Stimulated activated CD8-positive, alpha-beta memory T cell treated with anti-CD3 and anti-CD28 coated beads, Interleukin-7, amount 100 ng/mL, for 4 hours (primary cell): ENCODE results near the gene ATG16L2.
"Not testable (repeated sequence)": the region's sequence is repeated elsewhere in the genome, so short reads cannot be mapped to it uniquely, and the experiment has no call there.

Experiments
- DNase-seq, 2 donors: peaks; one replicate each; pipeline ENCODE4 v3.0.0-alpha.2; 2020; ENCODE audit warnings: low read depth in 2 of 2

ATG16L2 gene

GRCh38 chr11:72842653-72843330 lies 28.6 kb downstream of the ATG16L2 start:
- DNase-seq = no peak

GRCh38 chr11:72844356-72844755 lies 30.1 kb downstream of the ATG16L2 start:
- DNase-seq = no peak

GRCh38 chr11:72848846-72849466 lies 34.7 kb downstream of the ATG16L2 start:
- DNase-seq = no peak

GRCh38 chr11:72850832-72851231 lies 36.6 kb downstream of the ATG16L2 start:
- DNase-seq = no peak

GRCh38 chr11:72851726-72852125 lies 37.5 kb downstream of the ATG16L2 start:
- DNase-seq = no peak

GRCh38 chr11:72856065-72856464 lies 41.9 kb downstream of the ATG16L2 start:
- DNase-seq = no peak

GRCh38 chr11:72856551-72857345 lies 42.5 kb downstream of the ATG16L2 start:
- no peak for DNase-seq

GRCh38 chr11:72858267-72858666 lies 44.1 kb downstream of the ATG16L2 start:
- not testable (repeated sequence) for DNase-seq

- no peak for DNase-seq
Observed at GRCh38 chr11:72859126-72859525, 44.9 kb downstream of the ATG16L2 start.

GRCh38 chr11:72860010-72860409 lies 45.8 kb downstream of the ATG16L2 start:
- DNase-seq = no peak

GRCh38 chr11:72860592-72860991 lies 46.4 kb downstream of the ATG16L2 start:
- no peak for DNase-seq

- no peak for DNase-seq
Observed at GRCh38 chr11:72863091-72863490, 48.9 kb downstream of the ATG16L2 start.

GRCh38 chr11:72863916-72864315 lies 49.7 kb downstream of the ATG16L2 start:
- DNase-seq = no peak

GRCh38 chr11:72864702-72865655 lies 50.8 kb downstream of the ATG16L2 start:
- DNase-seq = no peak

GRCh38 chr11:72867970-72868369 lies 53.8 kb downstream of the ATG16L2 start:
- no peak for DNase-seq

GRCh38 chr11:72869831-72870230 lies 55.6 kb downstream of the ATG16L2 start:
- no peak for DNase-seq

- no peak for DNase-seq
Observed at GRCh38 chr11:72871119-72871518, 56.9 kb downstream of the ATG16L2 start.

GRCh38 chr11:72872012-72872411 lies 57.8 kb downstream of the ATG16L2 start:
- DNase-seq = no peak

- no peak for DNase-seq
Observed at GRCh38 chr11:72875736-72876135, 61.5 kb downstream of the ATG16L2 start.

- DNase-seq = no peak
Observed at GRCh38 chr11:72876147-72876546, 61.9 kb downstream of the ATG16L2 start.
